ENCODE results near the gene SH3BP5. TPM values are rescaled to one million over a fixed set of nuclear protein-coding genes. Genes with fewer than 3 reads are reported as not detected.

The SH3BP5 gene
- polyA plus RNA-seq, 2 donors = 8.6 to 13.6 TPM

DNA sequence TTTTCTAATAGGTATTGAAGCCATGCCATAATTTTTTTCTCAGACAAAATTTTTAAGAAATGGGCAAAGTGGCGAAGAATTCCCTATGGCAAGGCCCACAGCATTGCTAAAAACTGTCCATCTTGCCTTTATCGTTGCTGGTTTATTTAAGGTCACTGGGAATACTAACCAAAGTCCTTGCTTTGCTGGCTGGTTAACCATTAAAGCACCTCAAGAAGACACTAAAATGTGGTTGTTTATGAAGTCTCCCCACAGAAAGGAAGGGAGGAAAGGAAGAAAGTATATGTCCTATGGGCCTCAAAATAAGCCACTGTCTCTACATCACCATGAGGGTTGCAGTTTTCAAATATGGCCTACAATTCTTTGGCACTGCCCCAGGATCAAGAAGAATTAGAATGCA is 13.2 kb downstream of the SH3BP5 start:
- Histone ChIP-seq H3K4me3 (ENCODE audit: low read depth in 1 of 2, low read length in 2 of 2) (no peak overlapping the region), H3K9me3 (ENCODE audit: control insufficient read depth in 2 of 2, insufficient read depth in 1 of 2, low read depth in 1 of 2, low read length in 1 of 2) (no peaks in the 10 kb centered on the region), H3K4me1 (ENCODE audit: control insufficient read depth in 2 of 2, insufficient read depth in 2 of 2, low read length in 1 of 2) (peaks cover under 1 to 11% of the 10 kb centered on the region in 2 donors), H3K27me3 (ENCODE audit: control insufficient read depth in 1 of 2, insufficient read depth in 2 of 2, low read length in 2 of 2) (no peaks in the 10 kb centered on the region), H3K36me3 (ENCODE audit: control insufficient read depth in 2 of 2, insufficient read depth in 2 of 2, low read length in 1 of 2) (peaks cover 0 to under 1% of the 10 kb centered on the region in 2 donors), H3K27ac (ENCODE audit: low read depth in 2 of 2, low read length in 1 of 2) (peak overlapping the region in 1 of 2 donors; percentile 23)
- 67 to 71% methylated on average over 2 of the region's 2 CpGs for WGBS, 2 donors

DNA sequence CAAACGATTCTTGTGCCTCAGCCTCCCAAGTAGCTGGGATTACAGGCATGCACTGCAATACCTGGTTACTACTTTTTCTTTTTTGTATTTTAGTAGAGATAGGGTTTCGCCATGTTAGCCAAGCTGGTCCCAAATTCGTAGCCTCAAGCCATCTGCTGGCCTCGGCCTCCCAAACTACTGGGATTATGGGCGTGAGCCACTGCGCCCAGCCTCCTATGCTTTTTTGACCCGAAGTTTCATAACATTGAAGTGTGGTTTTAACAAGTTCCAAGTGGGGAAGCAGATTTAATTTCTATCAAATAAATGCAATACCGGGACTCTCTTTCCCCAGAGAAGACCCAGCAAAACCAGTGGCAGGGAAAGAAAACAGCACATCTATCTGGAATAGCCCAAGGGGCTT is 13.7 kb downstream of the SH3BP5 start:
- Histone ChIP-seq H3K4me3 (ENCODE audit: low read depth in 1 of 2, low read length in 2 of 2) (no peak overlapping the region), H3K36me3 (ENCODE audit: control insufficient read depth in 2 of 2, insufficient read depth in 2 of 2, low read length in 1 of 2) (no peaks in the 10 kb centered on the region), H3K27ac (ENCODE audit: low read depth in 2 of 2, low read length in 1 of 2) (peak overlapping the region in 1 of 2 donors; percentile 11), H3K27me3 (ENCODE audit: control insufficient read depth in 1 of 2, insufficient read depth in 2 of 2, low read length in 2 of 2) (no peaks in the 10 kb centered on the region), H3K9me3 (ENCODE audit: control insufficient read depth in 2 of 2, insufficient read depth in 1 of 2, low read depth in 1 of 2, low read length in 1 of 2) (no peaks in the 10 kb centered on the region), H3K4me1 (ENCODE audit: control insufficient read depth in 2 of 2, insufficient read depth in 2 of 2, low read length in 1 of 2) (peaks cover 0 to 8% of the 10 kb centered on the region in 2 donors)
- WGBS, 2 donors = 78 to 89% methylated on average over 8 of the region's 8 CpGs

DNA sequence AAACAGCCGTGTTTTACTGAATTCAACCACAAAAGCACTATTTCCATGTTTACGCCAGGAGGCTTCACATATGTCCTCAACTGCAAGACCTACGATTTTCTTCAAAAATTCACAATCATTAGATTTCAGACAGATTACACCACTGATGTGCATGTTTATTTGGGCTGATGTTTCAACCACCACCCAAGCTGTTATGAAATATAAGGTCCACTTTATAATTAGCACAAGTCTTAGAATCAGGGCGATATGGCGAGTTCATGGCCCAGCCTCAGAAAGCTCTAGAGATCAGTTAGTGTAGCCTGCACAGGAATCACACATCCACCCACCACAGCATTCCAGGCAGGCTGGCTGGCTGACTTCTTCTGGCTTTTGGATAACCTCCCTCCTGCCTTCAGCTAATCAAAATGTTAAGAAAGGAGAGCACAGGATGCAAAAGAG is 15.4 kb downstream of the SH3BP5 start:
- Histone ChIP-seq H3K9me3 (ENCODE audit: control insufficient read depth in 2 of 2, insufficient read depth in 1 of 2, low read depth in 1 of 2, low read length in 1 of 2) (no peaks in the 10 kb centered on the region), H3K4me1 (ENCODE audit: control insufficient read depth in 2 of 2, insufficient read depth in 2 of 2, low read length in 1 of 2) (peaks cover 0 to 5% of the 10 kb centered on the region in 2 donors), H3K27me3 (ENCODE audit: control insufficient read depth in 1 of 2, insufficient read depth in 2 of 2, low read length in 2 of 2) (no peaks in the 10 kb centered on the region), H3K4me3 (ENCODE audit: low read depth in 1 of 2, low read length in 2 of 2) (no peak overlapping the region), H3K27ac (ENCODE audit: low read depth in 2 of 2, low read length in 1 of 2) (peak overlapping the region in 1 of 2 donors; percentile 38), H3K36me3 (ENCODE audit: control insufficient read depth in 2 of 2, insufficient read depth in 2 of 2, low read length in 1 of 2) (no peaks in the 10 kb centered on the region)
- WGBS, 2 donors = 76 to 90% methylated on average over 5 of the region's 5 CpGs

DNA sequence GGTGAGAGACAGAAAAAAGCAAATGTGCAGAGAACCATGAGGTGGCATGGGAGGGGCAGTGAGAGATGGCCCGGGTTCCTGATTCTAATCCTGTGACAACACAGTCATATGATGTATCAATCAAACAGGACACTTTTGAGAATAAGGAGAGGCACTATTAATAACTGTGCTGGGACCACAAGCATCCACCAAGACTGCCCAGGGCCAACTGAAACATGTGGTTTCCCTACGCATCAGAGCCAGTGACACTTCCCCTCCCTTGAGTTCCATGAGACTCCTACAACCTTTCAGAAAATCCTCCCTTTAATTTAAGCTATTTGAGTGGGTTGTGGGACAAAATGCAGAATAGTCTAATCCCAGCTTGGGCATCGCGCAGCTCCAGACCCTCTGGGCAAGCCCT is 17.4 kb downstream of the SH3BP5 start:
- no peak overlapping the region for H3K27ac ChIP-seq (ENCODE audit: low read depth in 2 of 2, low read length in 1 of 2)
- H3K4me3 ChIP-seq (ENCODE audit: low read depth in 1 of 2, low read length in 2 of 2) = no peak overlapping the region
- WGBS, 2 donors = 81 to 84% methylated on average over 4 of the region's 4 CpGs
- no peaks in the 10 kb centered on the region for H3K36me3 ChIP-seq (ENCODE audit: control insufficient read depth in 2 of 2, insufficient read depth in 2 of 2, low read length in 1 of 2)
- no peaks in the 10 kb centered on the region for H3K27me3 ChIP-seq (ENCODE audit: control insufficient read depth in 1 of 2, insufficient read depth in 2 of 2, low read length in 2 of 2)
- peaks cover 0 to 7% of the 10 kb centered on the region in 2 donors for H3K4me1 ChIP-seq (ENCODE audit: control insufficient read depth in 2 of 2, insufficient read depth in 2 of 2, low read length in 1 of 2)
- no peaks in the 10 kb centered on the region for H3K9me3 ChIP-seq (ENCODE audit: control insufficient read depth in 2 of 2, insufficient read depth in 1 of 2, low read depth in 1 of 2, low read length in 1 of 2)

DNA sequence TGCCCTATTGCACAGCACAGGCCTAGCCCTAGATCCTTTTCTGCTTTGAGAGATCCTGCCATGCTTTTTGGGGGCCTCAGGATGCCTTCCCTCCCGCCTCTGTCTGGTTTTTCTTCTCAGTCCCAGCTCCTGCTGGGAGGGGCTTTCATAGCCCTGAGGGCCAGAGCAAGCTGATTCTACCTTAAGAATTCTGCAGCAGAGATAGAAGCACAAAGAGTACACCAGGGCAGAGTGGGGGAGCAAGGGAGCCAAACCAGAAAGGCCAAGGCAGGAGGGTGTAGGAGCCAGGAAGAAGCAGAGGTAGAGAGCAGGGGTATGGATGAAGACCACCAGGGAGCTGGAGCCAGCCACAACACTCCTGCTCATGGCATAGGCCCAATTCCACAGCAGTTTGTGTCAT is 18.1 kb downstream of the SH3BP5 start:
- Histone ChIP-seq H3K27ac (ENCODE audit: low read depth in 2 of 2, low read length in 1 of 2) (no peak overlapping the region), H3K27me3 (ENCODE audit: control insufficient read depth in 1 of 2, insufficient read depth in 2 of 2, low read length in 2 of 2) (no peaks in the 10 kb centered on the region), H3K36me3 (ENCODE audit: control insufficient read depth in 2 of 2, insufficient read depth in 2 of 2, low read length in 1 of 2) (no peaks in the 10 kb centered on the region), H3K4me3 (ENCODE audit: low read depth in 1 of 2, low read length in 2 of 2) (no peak overlapping the region), H3K4me1 (ENCODE audit: control insufficient read depth in 2 of 2, insufficient read depth in 2 of 2, low read length in 1 of 2) (peaks cover 0 to 4% of the 10 kb centered on the region in 2 donors), H3K9me3 (ENCODE audit: control insufficient read depth in 2 of 2, insufficient read depth in 1 of 2, low read depth in 1 of 2, low read length in 1 of 2) (no peaks in the 10 kb centered on the region)
- 95 to 96% methylated on average over 1 of the region's 1 CpG for WGBS, 2 donors

DNA sequence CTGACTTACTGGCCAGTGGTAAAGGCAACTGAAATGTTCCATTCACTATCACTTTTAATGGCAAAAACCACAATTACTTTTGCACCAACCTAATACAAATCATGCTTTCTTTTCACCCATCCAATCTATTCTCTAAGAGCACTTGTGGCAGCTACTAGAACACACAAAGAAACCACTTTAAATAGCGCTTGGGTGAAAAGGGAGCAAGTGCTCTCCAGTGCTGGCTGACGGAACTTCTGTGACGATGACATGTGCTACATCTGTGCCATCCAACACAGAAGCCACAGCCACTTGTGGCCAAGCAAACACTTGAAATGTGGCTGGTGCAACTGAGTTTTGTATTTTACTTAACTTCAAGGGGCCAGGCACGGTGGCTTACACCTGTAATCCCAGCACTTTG is 18.9 kb downstream of the SH3BP5 start:
- H3K27me3 ChIP-seq (ENCODE audit: control insufficient read depth in 1 of 2, insufficient read depth in 2 of 2, low read length in 2 of 2) = no peaks in the 10 kb centered on the region
- peaks cover 0 to 4% of the 10 kb centered on the region in 2 donors for H3K4me1 ChIP-seq (ENCODE audit: control insufficient read depth in 2 of 2, insufficient read depth in 2 of 2, low read length in 1 of 2)
- H3K4me3 ChIP-seq (ENCODE audit: low read depth in 1 of 2, low read length in 2 of 2) = no peak overlapping the region
- H3K9me3 ChIP-seq (ENCODE audit: control insufficient read depth in 2 of 2, insufficient read depth in 1 of 2, low read depth in 1 of 2, low read length in 1 of 2) = no peaks in the 10 kb centered on the region
- no peaks in the 10 kb centered on the region for H3K36me3 ChIP-seq (ENCODE audit: control insufficient read depth in 2 of 2, insufficient read depth in 2 of 2, low read length in 1 of 2)
- 90 to 95% methylated on average over 4 of the region's 4 CpGs for WGBS, 2 donors
- H3K27ac ChIP-seq (ENCODE audit: low read depth in 2 of 2, low read length in 1 of 2) = no peak overlapping the region

DNA sequence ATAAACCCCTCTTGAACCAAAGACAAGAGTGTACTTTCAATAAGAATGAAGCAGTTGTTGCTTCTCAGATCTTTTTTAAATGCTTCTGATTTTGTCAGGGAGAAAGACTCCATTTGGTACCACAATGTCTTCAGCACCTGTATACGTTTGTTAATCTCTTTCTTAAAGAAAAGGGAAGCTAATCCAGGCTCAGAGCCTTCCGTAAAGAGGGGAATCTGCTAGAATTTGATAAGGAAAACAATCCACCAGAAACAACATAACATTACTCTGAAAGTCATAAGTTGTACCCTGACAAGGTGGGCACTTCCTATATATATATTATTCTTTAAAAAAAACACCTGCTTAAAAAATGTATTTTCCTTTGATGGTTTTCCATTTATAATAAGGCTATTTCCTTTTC is 19.8 kb downstream of the SH3BP5 start:
- H3K36me3 ChIP-seq (ENCODE audit: control insufficient read depth in 2 of 2, insufficient read depth in 2 of 2, low read length in 1 of 2) = no peaks in the 10 kb centered on the region
- H3K4me3 ChIP-seq (ENCODE audit: low read depth in 1 of 2, low read length in 2 of 2) = no peak overlapping the region
- H3K9me3 ChIP-seq (ENCODE audit: control insufficient read depth in 2 of 2, insufficient read depth in 1 of 2, low read depth in 1 of 2, low read length in 1 of 2) = no peaks in the 10 kb centered on the region
- H3K4me1 ChIP-seq (ENCODE audit: control insufficient read depth in 2 of 2, insufficient read depth in 2 of 2, low read length in 1 of 2) = peaks cover 0 to 6% of the 10 kb centered on the region in 2 donors
- H3K27ac ChIP-seq (ENCODE audit: low read depth in 2 of 2, low read length in 1 of 2) = no peak overlapping the region
- 47% methylated on average over 2 of the region's 2 CpGs for WGBS, 2 donors
- H3K27me3 ChIP-seq (ENCODE audit: control insufficient read depth in 1 of 2, insufficient read depth in 2 of 2, low read length in 2 of 2) = no peaks in the 10 kb centered on the region

DNA sequence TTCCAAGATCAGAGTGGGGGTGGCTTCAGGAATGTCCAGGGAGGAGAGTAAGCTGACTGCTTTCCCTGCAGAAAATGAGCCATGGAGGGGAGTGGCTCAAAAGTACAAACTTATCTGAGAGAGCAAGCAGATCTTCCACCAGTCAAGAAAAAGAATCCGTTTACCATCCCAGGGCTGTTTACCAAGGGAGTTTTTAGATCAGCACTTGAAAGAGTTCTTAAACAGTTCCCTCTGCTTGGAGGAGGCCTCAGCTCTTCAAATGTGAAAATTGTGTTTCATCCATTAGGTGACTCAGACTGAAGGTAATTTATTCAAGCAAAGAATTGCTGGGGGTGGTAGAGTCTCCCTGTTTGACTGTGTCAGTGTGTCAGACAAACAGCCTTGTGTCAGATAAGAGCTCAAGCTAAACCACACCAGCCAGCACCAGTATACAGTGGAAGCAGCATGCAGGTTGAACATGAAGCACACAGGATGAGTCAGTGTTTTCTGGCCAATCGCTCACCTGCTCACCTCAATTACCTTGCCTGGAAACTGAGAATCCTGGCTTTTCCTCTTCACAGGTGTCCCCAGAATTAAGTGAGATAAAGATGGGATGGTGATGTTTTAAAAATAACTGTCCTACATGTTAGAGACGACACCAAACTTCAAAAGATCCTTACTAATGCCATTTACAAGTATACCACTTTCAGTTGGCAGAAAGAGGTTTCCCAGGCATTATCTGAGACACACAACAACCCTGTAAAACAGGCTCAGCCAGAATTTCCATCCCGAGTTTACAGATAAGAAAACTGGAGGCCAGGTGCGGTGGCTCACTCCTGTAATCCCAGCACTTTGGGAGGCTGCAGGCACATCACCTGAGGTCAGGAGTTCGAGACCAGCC is 21.7 kb downstream of the SH3BP5 start:
- Histone ChIP-seq H3K9me3 (ENCODE audit: control insufficient read depth in 2 of 2, insufficient read depth in 1 of 2, low read depth in 1 of 2, low read length in 1 of 2) (no peaks in the 10 kb centered on the region), H3K36me3 (ENCODE audit: control insufficient read depth in 2 of 2, insufficient read depth in 2 of 2, low read length in 1 of 2) (no peaks in the 10 kb centered on the region), H3K27me3 (ENCODE audit: control insufficient read depth in 1 of 2, insufficient read depth in 2 of 2, low read length in 2 of 2) (no peaks in the 10 kb centered on the region), H3K27ac (ENCODE audit: low read depth in 2 of 2, low read length in 1 of 2) (peak overlapping the region; percentile 25 to 51), H3K4me1 (ENCODE audit: control insufficient read depth in 2 of 2, insufficient read depth in 2 of 2, low read length in 1 of 2) (peaks cover 0 to 7% of the 10 kb centered on the region in 2 donors), H3K4me3 (ENCODE audit: low read depth in 1 of 2, low read length in 2 of 2) (no peak overlapping the region)
- WGBS, 2 donors = 44 to 50% methylated on average over 6 of the region's 6 CpGs

DNA sequence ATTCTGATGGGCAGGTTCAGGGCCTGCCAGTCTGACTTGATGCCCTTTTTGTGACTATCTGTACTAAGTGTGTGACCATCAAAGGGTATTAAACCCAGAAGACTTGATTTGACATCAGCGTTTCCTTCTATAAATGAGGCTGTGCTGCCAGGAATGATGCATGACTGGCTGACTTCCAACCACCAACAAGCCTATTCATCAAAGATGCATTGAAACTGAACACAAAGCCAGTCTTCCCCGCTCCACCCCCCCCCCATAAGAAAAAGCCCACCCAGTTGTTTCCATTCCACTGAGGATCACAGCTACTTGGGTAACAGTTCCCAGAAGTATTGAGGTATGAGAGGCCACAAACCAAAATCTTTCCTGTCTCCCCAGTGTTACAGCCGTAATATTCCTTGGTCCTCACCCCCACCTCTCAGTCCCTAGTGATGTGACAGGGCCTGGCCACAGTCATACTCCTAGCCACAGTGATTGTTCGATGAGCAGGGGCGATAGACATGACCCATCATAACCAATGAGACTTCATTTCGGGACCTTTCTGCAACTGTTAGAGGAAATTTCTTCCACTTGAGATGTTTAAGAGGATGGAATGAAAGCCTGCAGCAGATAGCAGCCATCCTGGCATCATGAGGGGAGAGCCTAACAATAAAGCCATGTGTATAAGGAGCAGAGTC is 22.6 kb downstream of the SH3BP5 start:
- Histone ChIP-seq H3K27me3 (ENCODE audit: control insufficient read depth in 1 of 2, insufficient read depth in 2 of 2, low read length in 2 of 2) (no peaks in the 10 kb centered on the region), H3K4me1 (ENCODE audit: control insufficient read depth in 2 of 2, insufficient read depth in 2 of 2, low read length in 1 of 2) (peaks cover 0 to 7% of the 10 kb centered on the region in 2 donors), H3K36me3 (ENCODE audit: control insufficient read depth in 2 of 2, insufficient read depth in 2 of 2, low read length in 1 of 2) (no peaks in the 10 kb centered on the region), H3K4me3 (ENCODE audit: low read depth in 1 of 2, low read length in 2 of 2) (no peak overlapping the region), H3K9me3 (ENCODE audit: control insufficient read depth in 2 of 2, insufficient read depth in 1 of 2, low read depth in 1 of 2, low read length in 1 of 2) (no peaks in the 10 kb centered on the region), H3K27ac (ENCODE audit: low read depth in 2 of 2, low read length in 1 of 2) (peak overlapping the region in 1 of 2 donors; percentile 16)
- 57 to 65% methylated on average over 6 of the region's 6 CpGs for WGBS, 2 donors

Data from esophagus (tissue), 2 donors.